Vagina (tissue), 2 donors: ENCODE data around the gene LRWD1.

Experiments
- POLR2A ChIP-seq, 2 donors: fragments of 450-650 bp; IDR thresholded peaks; one replicate each; pipeline ENCODE4 v1.6.1; 2017; ENCODE audit warnings: antibody characterized with exemption in 2 of 2, mild to moderate bottlenecking in 2 of 2, moderate library complexity in 2 of 2
- TF ChIP-seq, protein P1 (sequence below), 3 experiments: fragments of 450-650 bp in 2 of 3; fragments of 200-600 bp in 1 of 3; sonication (generic) in 1 of 3; IDR thresholded peaks; one replicate each; pipeline ENCODE4 v1.5.1; 2017 to 2019; ENCODE audit warnings: antibody characterized with exemption in 3 of 3, mild to moderate bottlenecking in 2 of 3, moderate library complexity in 2 of 3

DNA sequence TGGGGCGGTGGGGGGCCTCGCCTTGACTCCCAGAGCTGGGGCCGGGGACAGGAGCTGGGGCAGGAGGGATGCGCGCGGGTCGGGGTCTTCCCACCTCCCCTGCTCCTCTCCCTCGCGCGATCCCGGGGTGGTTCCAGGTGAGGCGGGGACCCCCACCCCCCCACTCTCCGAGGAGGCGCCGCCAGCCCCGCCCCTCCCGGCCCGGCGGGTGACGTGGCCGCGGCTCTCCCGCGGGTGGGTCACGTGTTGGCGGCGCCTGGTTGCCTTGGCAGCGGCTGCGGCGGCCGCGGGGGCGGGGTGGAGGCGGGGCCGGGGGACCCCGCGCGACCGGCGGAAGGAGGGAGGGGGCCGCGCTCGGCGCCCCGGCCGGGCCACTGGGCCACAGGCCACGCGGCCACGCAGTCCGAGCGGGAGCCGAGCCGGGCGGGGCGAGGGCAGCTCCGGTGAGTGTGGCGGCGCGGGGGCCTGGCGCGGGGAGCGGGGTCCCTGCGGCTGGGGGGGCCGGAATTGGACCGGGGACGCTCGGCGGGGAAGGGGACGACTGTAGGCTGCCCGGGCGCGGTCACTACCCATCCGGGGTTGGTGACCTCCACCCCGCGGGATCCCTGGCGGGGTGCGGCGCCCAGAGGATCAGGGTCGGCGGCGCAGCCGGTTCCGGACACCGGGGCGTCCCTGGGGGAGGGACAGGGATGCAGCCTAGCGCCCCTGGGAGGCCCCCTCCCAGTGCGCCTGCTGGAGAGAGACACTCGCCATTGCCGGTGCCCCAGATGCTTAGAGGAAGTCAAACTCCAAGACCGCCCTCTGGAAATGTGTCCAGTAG, 31.4 kb upstream of the LRWD1 start, which contains the start of gene ORAI2:
- TF ChIP-seq, protein P1, sequence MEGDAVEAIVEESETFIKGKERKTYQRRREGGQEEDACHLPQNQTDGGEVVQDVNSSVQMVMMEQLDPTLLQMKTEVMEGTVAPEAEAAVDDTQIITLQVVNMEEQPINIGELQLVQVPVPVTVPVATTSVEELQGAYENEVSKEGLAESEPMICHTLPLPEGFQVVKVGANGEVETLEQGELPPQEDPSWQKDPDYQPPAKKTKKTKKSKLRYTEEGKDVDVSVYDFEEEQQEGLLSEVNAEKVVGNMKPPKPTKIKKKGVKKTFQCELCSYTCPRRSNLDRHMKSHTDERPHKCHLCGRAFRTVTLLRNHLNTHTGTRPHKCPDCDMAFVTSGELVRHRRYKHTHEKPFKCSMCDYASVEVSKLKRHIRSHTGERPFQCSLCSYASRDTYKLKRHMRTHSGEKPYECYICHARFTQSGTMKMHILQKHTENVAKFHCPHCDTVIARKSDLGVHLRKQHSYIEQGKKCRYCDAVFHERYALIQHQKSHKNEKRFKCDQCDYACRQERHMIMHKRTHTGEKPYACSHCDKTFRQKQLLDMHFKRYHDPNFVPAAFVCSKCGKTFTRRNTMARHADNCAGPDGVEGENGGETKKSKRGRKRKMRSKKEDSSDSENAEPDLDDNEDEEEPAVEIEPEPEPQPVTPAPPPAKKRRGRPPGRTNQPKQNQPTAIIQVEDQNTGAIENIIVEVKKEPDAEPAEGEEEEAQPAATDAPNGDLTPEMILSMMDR (IDR thresholded peaks at IDR 0.05) = no peak
- no peak for TF ChIP-seq POLR2A (IDR thresholded peaks at IDR 0.05)
